Heart left ventricle (tissue), 16 donors: ENCODE results near the gene ANKH. TPM values are rescaled to one million over a fixed set of nuclear protein-coding genes. Genes with fewer than 3 reads are reported as not detected.

Experiments used
- ATAC-seq, 4 donors: fragments of 200-7000 bp; cut with Tn5 transposase; one replicate each; pipeline ENCODE4 v1.9.1; 2020 to 2022; ENCODE audit warnings: moderate library complexity in 4 of 4, mild to moderate bottlenecking in 3 of 4, moderate number of reproducible peaks in 1 of 4
- DNase-seq, 5 donors: peaks; one replicate each; pipeline ENCODE4 v3.0.0-alpha.2; 2020
- H3K27ac ChIP-seq, 12 donors: fragments of 200-600 bp; sonication (generic) in 4 of 12; one replicate each; pipeline versions ENCODE4 v1.5.0 to v1.8.0; 2016 to 2022; ENCODE audit warnings: mild to moderate bottlenecking in 2 of 12
- H3K27me3 ChIP-seq, 9 donors: fragments of 200-600 bp; sonication (generic) in 2 of 9; one replicate each; pipeline versions ENCODE4 v1.5.1 to v1.8.0; 2016 to 2022; ENCODE audit warnings: mild to moderate bottlenecking in 3 of 9
- H3K36me3 ChIP-seq, 9 donors: fragments of 200-600 bp; sonication (generic) in 2 of 9; one replicate each; pipeline versions ENCODE4 v1.5.0 to v1.8.0; 2018 to 2022; ENCODE audit warnings: mild to moderate bottlenecking in 2 of 9
- H3K4me1 ChIP-seq, 12 donors: fragments of 200-600 bp; sonication (generic) in 4 of 12; one replicate each; pipeline versions ENCODE4 v1.5.0 to v1.8.0; 2016 to 2022; ENCODE audit warnings: mild to moderate bottlenecking in 3 of 12
- H3K4me3 ChIP-seq, 12 donors: fragments of 200-600 bp; sonication (generic) in 4 of 12; one replicate each; pipeline versions ENCODE4 v1.5.0 to v1.8.0; 2017 to 2022; ENCODE audit warnings: mild to moderate bottlenecking in 9 of 12, moderate library complexity in 4 of 12
- H3K9me3 ChIP-seq, 12 donors: fragments of 200-600 bp; sonication (generic) in 4 of 12; one replicate each; pipeline versions ENCODE4 v1.5.0 to v1.8.0; 2016 to 2022; ENCODE audit warnings: mild to moderate bottlenecking in 1 of 12
- CTCF ChIP-seq, 12 donors: fragments of 200-600 bp; sonication (generic) in 4 of 12; IDR thresholded peaks; one replicate each; pipeline versions ENCODE4 v1.5.0 to v1.8.0; 2018 to 2022; ENCODE audit warnings: antibody characterized with exemption in 12 of 12, mild to moderate bottlenecking in 5 of 12
- POLR2A ChIP-seq, 2 donors: fragments of 450-650 bp; IDR thresholded peaks; one replicate each; pipeline ENCODE4 v1.6.1; 2017; ENCODE audit warnings: antibody characterized with exemption in 2 of 2, mild to moderate bottlenecking in 2 of 2, moderate library complexity in 2 of 2
- WGBS, 4 donors: extraction: QIAGEN DNeasy Blood & Tissue Kit in 2 of 4; methylation state at CpG; one replicate each; pipeline versions ENCODE4 v1.1.5 to v1.1.7; 2013 to 2018; 5-methylcytosine and 5-hydroxymethylcytosine counted together
- intact Hi-C, 10 donors: fragments of 100-400 bp; cut with DNase I; formaldehyde crosslinking; loops; one replicate each; pipeline versions ENCODE4 v1.11.1 to v1.14.2; 2022
- polyA plus RNA-seq, 2 donors: library from polyadenylated mRNA; stranded (reverse); fragments of 200-250 nt; gene quantifications; one replicate each; pipeline ENCODE4 v1.2.3, GENCODE V29; 2013
- total RNA-seq, 9 donors: library from RNA; depleted of rRNA in 2 of 9; stranded (reverse); fragments of >200 nt in 2 of 9; fragmentation: NEBNext Ultra II Directional in 3 of 9; extraction: Animal tissue kit (Norgen Biotek cat#: 25700) in 3 of 9; gene quantifications; one replicate each; pipeline versions ENCODE4 v1.1.0 to v1.2.4, GENCODE V29; 2016 to 2023
- donor health status: ischemic (EF 13 %, LVEDD 7.1; RV severe dilation, severe dysfunction).
- donor health status: healthy with polysubstance abuse.
- donor health status: DM: no; HTN: yes; CAD: no.
- donor health status: DM: no; HTN: no; CAD: no.
- donor health status: ischemic (EF 25% LVEDD 6.9; RV normal size, moderate dysfunction).
- donor health status: ischemic (EF 25% LVEDD 5.7; RV mildly dilated, moderate dysfunction).
- donor health status: healthy.
- donor health status: DM: yes; HTN: yes; CAD: no.
- donor health status: ischemic (EF 35%, LVEDD 5.7; RV mildly dilated, moderate dysfunction).
- donor health status: nonischemic (EF 11% LVEDD 7.7; RV severe dilation, severe dysfunction).
- donor health status: DM: yes; HTN: yes; CAD: no.
- donor health status: PGD.
- donor health status: ischemic (EF 29% LVEDD 5.4; RV normal size, mild dysfunction).
- donor health status: nonischemic (EF 23%, LVEDD 6.1; RV moderate dilation, normal function).

The ANKH gene
- total and polyA plus RNA-seq, 11 donors: 54.1 to 260 (median 168) TPM

- peaks cover 0 to 83% (median 65%) of the 10 kb centered on the region in 12 donors for H3K4me1 ChIP-seq
Observed at GRCh38 chr5:14669415-14669814, 202.2 kb downstream of the ANKH start.

GRCh38 chr5:14668181-14668591, 203.4 kb downstream of the ANKH start:
- TF ChIP-seq CTCF (IDR thresholded peaks at IDR 0.05) (no peak), POLR2A (IDR thresholded peaks at IDR 0.05) (no peak)
- Histone ChIP-seq H3K4me1 (peaks cover 0 to 86% (median 68%) of the 10 kb centered on the region in 12 donors), H3K27ac (peak overlapping the region in 5 of 12 donors; percentile 1 to 98 (median 33)), H3K27me3 (no peaks in the 10 kb centered on the region), H3K4me3 (peak overlapping the region in 1 of 12 donors; percentile 8), H3K36me3 (peaks cover 0 to 5% (median 0%) of the 10 kb centered on the region in 9 donors), H3K9me3 (no peaks in the 10 kb centered on the region)
- 66 to 76% (median 72%) methylated on average over 5 of the region's 5 CpGs for WGBS, 4 donors
- intact Hi-C loops: no loop called here
- no peak for ATAC-seq
- DNase-seq: no peak

More at GRCh38 chr5:14669415-14669814, 202.2 kb downstream of the ANKH start:
- Histone ChIP-seq H3K4me3 (no peak overlapping the region), H3K27me3 (no peaks in the 10 kb centered on the region), H3K36me3 (peaks cover 0 to 12% (median 0%) of the 10 kb centered on the region in 9 donors), H3K27ac (peak overlapping the region in 1 of 12 donors; percentile 98), H3K9me3 (no peaks in the 10 kb centered on the region)
- DNase-seq (no peak), ATAC-seq (no peak)
- intact Hi-C loops: no loop called here
- 93 to 96% (median 94%) methylated on average over 5 of the region's 5 CpGs for WGBS, 4 donors
- TF ChIP-seq CTCF (IDR thresholded peaks at IDR 0.05) (no peak), POLR2A (IDR thresholded peaks at IDR 0.05) (no peak)

- ATAC-seq (no peak), DNase-seq (no peak)
- H3K27me3 ChIP-seq: no peaks in the 10 kb centered on the region
- H3K4me3 ChIP-seq: peak overlapping the region in 1 of 12 donors; percentile 8
- intact Hi-C loops: no loop called here
- H3K27ac ChIP-seq: peak overlapping the region in 5 of 12 donors; percentile 1 to 98 (median 33)
- peaks cover 0 to 5% (median 0%) of the 10 kb centered on the region in 9 donors for H3K36me3 ChIP-seq
- peaks cover 0 to 85% (median 67%) of the 10 kb centered on the region in 12 donors for H3K4me1 ChIP-seq
- no peak for TF ChIP-seq CTCF (IDR thresholded peaks at IDR 0.05)
- 91 to 100% (median 96%) methylated on average over 1 of the region's 1 CpG for WGBS, 4 donors
- H3K9me3 ChIP-seq: no peaks in the 10 kb centered on the region
Observed at GRCh38 chr5:14667770-14668169, 203.8 kb downstream of the ANKH start.

- no peak for DNase-seq
- Histone ChIP-seq H3K27ac (peak overlapping the region in 4 of 12 donors; percentile 1 to 98 (median 18)), H3K9me3 (no peaks in the 10 kb centered on the region), H3K36me3 (peaks cover 0 to 5% (median 0%) of the 10 kb centered on the region in 9 donors), H3K4me3 (no peak overlapping the region), H3K4me1 (peaks cover 0 to 80% (median 62%) of the 10 kb centered on the region in 12 donors), H3K27me3 (no peaks in the 10 kb centered on the region)
- no peak for ATAC-seq
- intact Hi-C loops: no loop called here
- 80 to 84% (median 83%) methylated on average over 8 of the region's 8 CpGs for WGBS, 4 donors
- no peak for TF ChIP-seq POLR2A (IDR thresholded peaks at IDR 0.05)
- no peak for TF ChIP-seq CTCF (IDR thresholded peaks at IDR 0.05)
Observed at GRCh38 chr5:14667290-14667689, 204.3 kb downstream of the ANKH start.
